Measurements from ENCODE around the gene HERPUD2. TPM values are rescaled to one million over a fixed set of nuclear protein-coding genes. Genes with fewer than 3 reads are reported as not detected.

The HERPUD2 gene
- total RNA-seq, 2 donors from 2014 or later, result 14.0 to 23.9 TPM

GRCh38 chr7:35725280-35725680 lies 30.3 kb upstream of the HERPUD2 start:
- peaks cover 0 to 27% of the 10 kb centered on the region in 2 donors for H3K4me1 ChIP-seq
- H3K27me3 ChIP-seq, result no peaks in the 10 kb centered on the region
- no peak overlapping the region for H3K4me3 ChIP-seq
- H3K9me3 ChIP-seq, result no peaks in the 10 kb centered on the region
- H3K36me3 ChIP-seq, result no peaks in the 10 kb centered on the region
- no peak for TF ChIP-seq CTCF (IDR thresholded peaks at IDR 0.05)
- no peak overlapping the region for H3K27ac ChIP-seq
- DNase-seq (ENCODE audit: low spot score), result no peak

GRCh38 chr7:35723011-35723410 lies 28.1 kb upstream of the HERPUD2 start:
- Histone ChIP-seq H3K9me3 (no peaks in the 10 kb centered on the region), H3K27me3 (no peaks in the 10 kb centered on the region), H3K36me3 (no peaks in the 10 kb centered on the region), H3K27ac (no peak overlapping the region), H3K4me1 (peaks cover 0 to 8% of the 10 kb centered on the region in 2 donors), H3K4me3 (no peak overlapping the region)
- DNase-seq (ENCODE audit: low spot score), result no peak
- TF ChIP-seq CTCF (IDR thresholded peaks at IDR 0.05), result no peak

- no peak for DNase-seq (ENCODE audit: low spot score)
- H3K4me1 ChIP-seq, result peaks cover 0 to 7% of the 10 kb centered on the region in 2 donors
- no peaks in the 10 kb centered on the region for H3K27me3 ChIP-seq
- H3K4me3 ChIP-seq, result no peak overlapping the region
- no peaks in the 10 kb centered on the region for H3K9me3 ChIP-seq
- no peak for TF ChIP-seq CTCF (IDR thresholded peaks at IDR 0.05)
- H3K27ac ChIP-seq, result no peak overlapping the region
- no peaks in the 10 kb centered on the region for H3K36me3 ChIP-seq
Observed at GRCh38 chr7:35722054-35722849, 27.3 kb upstream of the HERPUD2 start.

- Histone ChIP-seq H3K9me3 (no peaks in the 10 kb centered on the region), H3K27me3 (no peaks in the 10 kb centered on the region), H3K4me1 (peaks cover 0 to 11% of the 10 kb centered on the region in 2 donors), H3K27ac (no peak overlapping the region), H3K4me3 (no peak overlapping the region), H3K36me3 (no peaks in the 10 kb centered on the region)
- DNase-seq (ENCODE audit: low spot score), result no peak
- no peak for TF ChIP-seq CTCF (IDR thresholded peaks at IDR 0.05)
Observed at GRCh38 chr7:35721288-35721687, 26.4 kb upstream of the HERPUD2 start.

- Histone ChIP-seq H3K27ac (no peak overlapping the region), H3K36me3 (no peaks in the 10 kb centered on the region), H3K27me3 (no peaks in the 10 kb centered on the region), H3K9me3 (no peaks in the 10 kb centered on the region), H3K4me1 (peaks cover 0 to 11% of the 10 kb centered on the region in 2 donors), H3K4me3 (no peak overlapping the region)
- TF ChIP-seq CTCF (IDR thresholded peaks at IDR 0.05), result no peak
- no peak for DNase-seq (ENCODE audit: low spot score)
Observed at GRCh38 chr7:35720849-35721248, 25.9 kb upstream of the HERPUD2 start.

- TF ChIP-seq CTCF (IDR thresholded peaks at IDR 0.05), result no peak
- Histone ChIP-seq H3K27ac (no peak overlapping the region), H3K4me1 (peaks cover 0 to 11% of the 10 kb centered on the region in 2 donors), H3K4me3 (no peak overlapping the region), H3K9me3 (no peaks in the 10 kb centered on the region), H3K27me3 (no peaks in the 10 kb centered on the region), H3K36me3 (no peaks in the 10 kb centered on the region)
- DNase-seq (ENCODE audit: low spot score), result no peak
Observed at GRCh38 chr7:35720032-35720431, 25.1 kb upstream of the HERPUD2 start.
